HCT116 (cell line): ENCODE measurements around the gene GAS2L2. TPM values are rescaled to one million over a fixed set of nuclear protein-coding genes. Genes with fewer than 3 reads are reported as not detected.

Experiments
- ATAC-seq: fragments of 200-7000 bp; cut with Tn5 transposase; 2 replicates; pipeline ENCODE4 v1.9.1; 2020; ENCODE audit warnings: mild to moderate bottlenecking, moderate library complexity
- BruUV-seq: library from RNA; stranded (reverse); fragments of 400-500 nt; replicated peaks from 2 replicates; lab custom pipeline; 2021; lab: Mats Ljungman, UMichigan
- CTCF ChIA-PET: fragments of 300-600 bp; sonication (Branson Sonifier 250); formaldehyde crosslinking; loops from one replicate; lab custom pipeline; 2021; ENCODE audit warnings: antibody characterized with exemption; lab: Charles Lee
- POLR2A ChIA-PET: fragments of 300-600, 350-600 bp; sonication (Branson Sonifier 250); formaldehyde crosslinking; loops from one replicate; lab custom pipeline; 2021; ENCODE audit warnings: antibody characterized with exemption; lab: Charles Lee
- RAD21 ChIA-PET, 2 experiments: fragments of 300-600 bp; sonication (Branson Sonifier 250); formaldehyde crosslinking; loops; one replicate each; lab custom pipeline; 2023; ENCODE audit warnings: low total read pairs in 2 of 2; ENCODE audit not compliant: uncharacterized antibody in 2 of 2, unreplicated experiment in 2 of 2, low non-redundant PET in 1 of 2; lab: Charles Lee
- DNase-seq: peaks from one replicate; pipeline ENCODE4 v3.0.0-alpha.2; 2010; ENCODE audit warnings: low read depth, low spot score
- H2AFZ ChIP-seq: fragments of 200-600 bp; shearing (Covaris generic), sonication (generic); 2 replicates; pipeline ENCODE4 v1.6.1; 2017; ENCODE audit warnings: low read depth, mixed run types, mixed read lengths, antibody characterized with exemption, low read length; ENCODE audit not compliant: poor library complexity, severe bottlenecking
- H3K27ac ChIP-seq: 2 replicates; pipeline ENCODE4 v1.5.1; 2012; ENCODE audit warnings: low read depth, low read length
- H3K27me3 ChIP-seq: fragments of 200-600 bp; sonication (generic); 2 replicates; pipeline ENCODE4 v1.6.1; 2016; ENCODE audit warnings: mixed run types, low read length, mixed read lengths; ENCODE audit not compliant: insufficient read depth
- H3K36me3 ChIP-seq, 2 experiments: fragments of 200-500 bp in 1 of 2; fragments of 200-600 bp in 1 of 2; sonication (Bioruptor generic) in 1 of 2; sonication (generic) in 1 of 2; 2 replicates each; pipeline versions ENCODE4 v1.5.1 to v1.6.1; 2014 to 2016; ENCODE audit warnings: low read length in 2 of 2, inconsistent platforms in 1 of 2, mixed read lengths in 1 of 2, mixed run types in 1 of 2; ENCODE audit not compliant: insufficient read depth in 2 of 2, control insufficient read depth in 1 of 2
- H3K4me1 ChIP-seq, 2 experiments: fragments of 200-600 bp in 1 of 2; sonication (generic) in 1 of 2; 2 replicates each; pipeline versions ENCODE4 v1.5.1 to v1.6.1; 2012 to 2017; ENCODE audit warnings: low read length in 2 of 2, inconsistent platforms in 1 of 2, mild to moderate bottlenecking in 1 of 2, mixed read lengths in 1 of 2, mixed run types in 1 of 2, moderate library complexity in 1 of 2; ENCODE audit not compliant: insufficient read depth in 2 of 2, control insufficient read depth in 1 of 2
- H3K4me2 ChIP-seq: fragments of 200-600 bp; sonication (generic); 2 replicates; pipeline ENCODE4 v1.6.1; 2017; ENCODE audit warnings: mixed run types, low read length, mixed read lengths
- H3K4me3 ChIP-seq, 2 experiments: fragments of 200-600 bp in 1 of 2; sonication (generic) in 1 of 2; replicated peaks in 1 of 2; 2 replicates each; pipeline ENCODE4 v1.5.1; 2011 to 2016; ENCODE audit warnings: low read length in 2 of 2, control low read depth in 1 of 2, low read depth in 1 of 2, mild to moderate bottlenecking in 1 of 2, mixed read lengths in 1 of 2, mixed run types in 1 of 2
- H3K79me2 ChIP-seq: fragments of 200-600 bp; sonication (generic); 2 replicates; pipeline ENCODE4 v1.6.1; 2017; ENCODE audit warnings: mild to moderate bottlenecking, mixed run types, low read length, moderate library complexity, mixed read lengths; ENCODE audit not compliant: insufficient read depth
- H3K9ac ChIP-seq: fragments of 200-600 bp; sonication (generic); 2 replicates; pipeline ENCODE4 v1.6.1; 2016; ENCODE audit warnings: low read length, mixed read lengths
- H3K9me2 ChIP-seq: fragments of 200-600 bp; sonication (generic), shearing (Covaris generic); 2 replicates; pipeline ENCODE4 v1.6.1; 2017; ENCODE audit warnings: mixed run types, mild to moderate bottlenecking, moderate library complexity; ENCODE audit not compliant: insufficient read depth
- H3K9me3 ChIP-seq, 2 experiments: fragments of 200-500 bp in 1 of 2; fragments of 200-600 bp in 1 of 2; sonication (Bioruptor generic) in 1 of 2; sonication (generic) in 1 of 2; 2 replicates each; pipeline ENCODE4 v1.6.1; 2014 to 2017; ENCODE audit warnings: low read length in 2 of 2, mixed read lengths in 2 of 2, inconsistent platforms in 1 of 2, low read depth in 1 of 2, mild to moderate bottlenecking in 1 of 2, mixed run types in 1 of 2, moderate library complexity in 1 of 2; ENCODE audit not compliant: control insufficient read depth in 1 of 2, insufficient read depth in 1 of 2
- H4K20me1 ChIP-seq: fragments of 200-600 bp; sonication (generic), shearing (Covaris generic); 2 replicates; pipeline ENCODE4 v1.6.1; 2017; ENCODE audit warnings: mixed run types, mild to moderate bottlenecking, moderate library complexity; ENCODE audit not compliant: insufficient read depth
- CTCF ChIP-seq, 3 experiments: fragments of 200-600 bp in 1 of 3; sonication (generic) in 1 of 3; IDR thresholded peaks in 2 of 3; conservative IDR thresholded peaks in 1 of 3; 2 replicates each; pipeline ENCODE4 v1.5.1; 2012 to 2017; ENCODE audit warnings: low read depth in 2 of 3, low read length in 2 of 3, antibody characterized with exemption in 1 of 3, borderline replicate concordance in 1 of 3, control low read depth in 1 of 3, mild to moderate bottlenecking in 1 of 3, mixed read lengths in 1 of 3, mixed run types in 1 of 3, moderate library complexity in 1 of 3; ENCODE audit not compliant: insufficient read depth in 1 of 3
- FOSL1 ChIP-seq: IDR thresholded peaks from 2 replicates; pipeline ENCODE4 v1.6.1; 2012; ENCODE audit warnings: low read depth
- POLR2A ChIP-seq: IDR thresholded peaks from 2 replicates; pipeline ENCODE4 v1.7.0; 2011; ENCODE audit warnings: borderline replicate concordance; ENCODE audit not compliant: insufficient read depth, insufficient read length; ENCODE audit errors: extremely low read depth
- ZNF274 ChIP-seq: fragments of 200-500 bp; sonication (Bioruptor generic); IDR thresholded peaks from 2 replicates; pipeline ENCODE4 v1.6.1; 2014; ENCODE audit warnings: mild to moderate bottlenecking, low read depth, low read length, inconsistent platforms
- intact Hi-C: fragments of 100-400 bp; cut with micrococcal nuclease; formaldehyde crosslinking; loops from 2 replicates; pipeline ENCODE4 v1.10.0; 2022
- total RNA-seq: library from RNA; stranded (reverse); gene quantifications from one replicate; pipeline ENCODE4 v1.2.1, GENCODE V29; 2021; ENCODE audit not compliant: unreplicated experiment

The GAS2L2 gene
- total RNA-seq, 1 experiment from 2014 or later, result not detected

GRCh38 chr17:35740997-35741931, 11.8 kb downstream of the GAS2L2 start:
- Histone ChIP-seq H4K20me1 (no peaks in the 10 kb centered on the region), H3K9me2 (no peaks in the 10 kb centered on the region), H3K4me2 (no peak overlapping the region), H3K27me3 (no peaks in the 10 kb centered on the region), H3K36me3 (no peaks in the 10 kb centered on the region), H3K79me2 (no peaks in the 10 kb centered on the region), H2AFZ (no peak overlapping the region)
- POLR2A ChIA-PET, result no interaction called here
- ATAC-seq, result no peak; the same call in 1 of the 2 replicates
- CTCF ChIA-PET, result no interaction called here
- intact Hi-C loops, result loop anchor here (10.0 kb wide), 2 partner anchors 1196 to 1316 kb away; no protein-coding TSS in a partner anchor
- TF ChIP-seq ZNF274 (no peak), CTCF (IDR thresholded peaks at IDR 0.05 in 2 of 3, conservative IDR thresholded peaks at IDR 0.05 in 1 of 3; ENCODE audit: borderline replicate concordance in 1 of 3, insufficient read depth in 1 of 3, low read depth in 2 of 3, low read length in 2 of 3) (0 out of 6 replicates have a peak, but pooled peaks of 1 of the 3 experiments have one; percentile 4)
- TF ChIP-seq, all 23 proteins: peak for 1
- Histone ChIP-seq H3K9me3 (no peaks in the 10 kb centered on the region), H3K4me1 (no peaks in the 10 kb centered on the region), H3K9ac (no peak overlapping the region), H3K4me3 (no peak overlapping the region), H3K27ac (no peak overlapping the region)
- DNase-seq, result no peak
- RAD21 ChIA-PET, result no interaction called here
- BruUV-seq, result no TSS peak

GRCh38 chr17:35740216-35740615, 12.8 kb downstream of the GAS2L2 start:
- DNase-seq (no peak), ATAC-seq (no peak)
- no peaks in the 10 kb centered on the region for H3K79me2 ChIP-seq
- H3K4me3 ChIP-seq, result no peak overlapping the region
- H3K36me3 ChIP-seq, result no peaks in the 10 kb centered on the region
- TF ChIP-seq FOSL1 (no peak), POLR2A (no peak)
- no peak overlapping the region for H3K4me2 ChIP-seq
- intact Hi-C loops, result loop anchor here (10.0 kb wide), 2 partner anchors 1195 to 1315 kb away; no protein-coding TSS in a partner anchor
- H3K27me3 ChIP-seq, result no peaks in the 10 kb centered on the region
- no peak overlapping the region for H3K27ac ChIP-seq
- no peaks in the 10 kb centered on the region for H3K4me1 ChIP-seq
- no peaks in the 10 kb centered on the region for H3K9me2 ChIP-seq
- ChIA-PET POLR2A (no interaction called here), CTCF (interaction anchor here (1.1 kb wide), 1 partner anchor 24 kb away, joined by 3 read pairs; no protein-coding TSS in a partner anchor), RAD21 (no interaction called here)
- H4K20me1 ChIP-seq, result no peaks in the 10 kb centered on the region
- no TSS peak for BruUV-seq
- no peak overlapping the region for H3K9ac ChIP-seq
- no peaks in the 10 kb centered on the region for H3K9me3 ChIP-seq
- no peak overlapping the region for H2AFZ ChIP-seq
